ENCODE data around the gene TNKS1BP1.
"Not testable (repeated sequence)": the region's sequence is repeated elsewhere in the genome, so short reads cannot be mapped to it uniquely, and the experiment has no call there.

The TNKS1BP1 gene, protein sequence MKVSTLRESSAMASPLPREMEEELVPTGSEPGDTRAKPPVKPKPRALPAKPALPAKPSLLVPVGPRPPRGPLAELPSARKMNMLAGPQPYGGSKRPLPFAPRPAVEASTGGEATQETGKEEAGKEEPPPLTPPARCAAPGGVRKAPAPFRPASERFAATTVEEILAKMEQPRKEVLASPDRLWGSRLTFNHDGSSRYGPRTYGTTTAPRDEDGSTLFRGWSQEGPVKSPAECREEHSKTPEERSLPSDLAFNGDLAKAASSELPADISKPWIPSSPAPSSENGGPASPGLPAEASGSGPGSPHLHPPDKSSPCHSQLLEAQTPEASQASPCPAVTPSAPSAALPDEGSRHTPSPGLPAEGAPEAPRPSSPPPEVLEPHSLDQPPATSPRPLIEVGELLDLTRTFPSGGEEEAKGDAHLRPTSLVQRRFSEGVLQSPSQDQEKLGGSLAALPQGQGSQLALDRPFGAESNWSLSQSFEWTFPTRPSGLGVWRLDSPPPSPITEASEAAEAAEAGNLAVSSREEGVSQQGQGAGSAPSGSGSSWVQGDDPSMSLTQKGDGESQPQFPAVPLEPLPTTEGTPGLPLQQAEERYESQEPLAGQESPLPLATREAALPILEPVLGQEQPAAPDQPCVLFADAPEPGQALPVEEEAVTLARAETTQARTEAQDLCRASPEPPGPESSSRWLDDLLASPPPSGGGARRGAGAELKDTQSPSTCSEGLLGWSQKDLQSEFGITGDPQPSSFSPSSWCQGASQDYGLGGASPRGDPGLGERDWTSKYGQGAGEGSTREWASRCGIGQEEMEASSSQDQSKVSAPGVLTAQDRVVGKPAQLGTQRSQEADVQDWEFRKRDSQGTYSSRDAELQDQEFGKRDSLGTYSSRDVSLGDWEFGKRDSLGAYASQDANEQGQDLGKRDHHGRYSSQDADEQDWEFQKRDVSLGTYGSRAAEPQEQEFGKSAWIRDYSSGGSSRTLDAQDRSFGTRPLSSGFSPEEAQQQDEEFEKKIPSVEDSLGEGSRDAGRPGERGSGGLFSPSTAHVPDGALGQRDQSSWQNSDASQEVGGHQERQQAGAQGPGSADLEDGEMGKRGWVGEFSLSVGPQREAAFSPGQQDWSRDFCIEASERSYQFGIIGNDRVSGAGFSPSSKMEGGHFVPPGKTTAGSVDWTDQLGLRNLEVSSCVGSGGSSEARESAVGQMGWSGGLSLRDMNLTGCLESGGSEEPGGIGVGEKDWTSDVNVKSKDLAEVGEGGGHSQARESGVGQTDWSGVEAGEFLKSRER (N-terminal part only)

DNA sequence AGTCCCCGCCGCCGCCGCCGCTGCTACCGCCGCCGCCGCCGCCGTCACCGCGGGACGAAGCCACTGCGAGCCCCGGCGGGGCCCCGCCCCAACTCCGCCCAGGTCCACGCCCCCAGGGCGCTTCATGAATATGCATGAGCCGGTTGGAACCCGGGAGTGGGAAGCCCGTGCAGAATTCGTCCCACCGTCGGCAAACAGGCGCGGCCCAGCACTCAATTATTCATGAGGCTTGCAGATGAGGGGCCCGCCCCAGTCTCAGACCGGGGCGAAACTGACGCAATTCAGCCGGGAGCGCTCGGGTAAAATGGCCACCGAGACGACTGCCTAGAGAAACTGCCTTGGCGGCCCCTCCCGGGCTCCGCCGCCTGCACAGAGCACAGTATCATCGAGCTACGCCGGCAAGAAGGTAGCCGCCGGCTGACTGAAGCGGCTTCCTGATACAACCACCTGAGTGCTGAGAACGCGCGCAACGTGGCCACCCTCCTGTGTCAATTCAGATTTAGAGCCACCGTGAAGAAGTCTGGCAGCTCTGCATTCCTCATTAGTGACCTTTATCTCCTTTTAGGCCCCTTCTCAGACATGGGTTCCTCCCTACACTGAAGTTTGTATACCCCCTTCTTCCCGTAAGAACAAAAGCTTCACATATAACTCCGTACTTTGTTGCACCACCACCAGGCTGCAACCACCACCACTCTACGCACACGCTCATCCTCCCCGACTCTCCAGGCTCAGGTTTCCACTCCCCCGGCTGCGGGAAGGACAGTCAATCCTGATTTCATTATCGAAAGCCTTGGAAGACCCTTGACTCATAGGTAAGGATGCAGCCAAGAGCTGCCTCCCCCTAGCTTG, at the start of gene TNKS1BP1:
Gene TNKS1BP1, minus strand, starts transcription at position 67 of the 849 bp plus-strand sequence. CDS start 3,067 bp downstream, outside the sequence.
- DNase-seq (ENCODE audit: low read depth), result peak; percentile 88

DNA sequence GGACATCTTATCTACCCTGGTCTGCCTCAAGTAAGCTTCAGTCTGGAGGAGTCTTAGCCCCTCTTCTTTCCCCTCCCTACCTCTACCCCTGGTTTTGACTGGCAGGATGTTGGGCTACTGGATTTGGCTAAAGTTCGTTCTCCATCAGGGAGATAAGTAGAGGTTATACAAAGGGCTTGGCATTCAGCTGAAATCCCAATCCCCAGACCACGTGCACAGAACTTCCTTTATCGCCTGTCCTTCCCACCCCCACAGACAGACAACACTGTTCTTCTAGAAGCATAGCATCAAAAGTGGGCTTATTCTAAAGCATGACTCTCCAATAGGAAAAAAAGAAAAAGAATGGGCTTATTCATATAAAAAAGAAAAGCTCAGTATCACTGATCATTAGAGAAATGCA, 48.4 kb upstream of the TNKS1BP1 start:
- DNase-seq (ENCODE audit: low read depth), result no peak

DNA sequence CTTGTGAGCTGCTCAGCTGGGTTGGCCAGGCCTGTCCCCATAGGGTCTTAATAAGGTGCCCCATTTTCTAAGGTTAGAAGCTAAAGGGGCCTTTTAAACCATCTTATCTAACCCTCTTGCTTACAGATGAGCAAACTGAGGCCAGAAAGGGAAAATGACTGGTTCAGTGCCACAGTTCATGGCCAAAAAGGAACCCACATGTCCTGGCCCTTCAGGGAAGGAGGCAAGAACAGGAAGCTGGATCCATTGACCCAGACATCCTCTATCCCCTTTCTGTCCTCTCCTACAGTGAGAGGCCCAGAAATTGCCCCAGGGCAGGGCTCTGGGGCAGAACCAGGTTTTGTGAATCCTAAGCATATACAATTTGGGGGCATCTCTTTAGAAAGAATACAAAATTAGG, 46.2 kb upstream of the TNKS1BP1 start:
- no peak for DNase-seq (ENCODE audit: low read depth)

DNA sequence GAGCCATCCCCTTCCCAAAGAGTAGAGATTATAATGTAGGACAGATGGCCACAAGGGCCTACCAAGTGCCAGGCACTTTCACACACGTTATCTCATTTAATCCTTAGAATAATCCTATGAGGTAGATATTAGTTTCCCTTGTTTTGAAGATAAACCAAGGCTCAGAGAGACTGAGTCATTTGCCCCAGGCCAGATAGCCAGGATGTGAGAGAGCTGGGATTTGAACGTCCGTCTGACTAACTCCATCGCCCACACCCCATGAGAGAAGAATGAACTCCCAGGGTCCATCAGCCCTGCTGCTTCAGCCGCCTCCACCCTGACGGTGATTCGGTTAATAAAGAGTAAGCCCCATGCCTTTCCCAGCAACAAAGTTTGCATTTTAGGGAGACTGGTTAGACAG, 45.5 kb upstream of the TNKS1BP1 start:
- DNase-seq (ENCODE audit: low read depth), result no peak

DNA sequence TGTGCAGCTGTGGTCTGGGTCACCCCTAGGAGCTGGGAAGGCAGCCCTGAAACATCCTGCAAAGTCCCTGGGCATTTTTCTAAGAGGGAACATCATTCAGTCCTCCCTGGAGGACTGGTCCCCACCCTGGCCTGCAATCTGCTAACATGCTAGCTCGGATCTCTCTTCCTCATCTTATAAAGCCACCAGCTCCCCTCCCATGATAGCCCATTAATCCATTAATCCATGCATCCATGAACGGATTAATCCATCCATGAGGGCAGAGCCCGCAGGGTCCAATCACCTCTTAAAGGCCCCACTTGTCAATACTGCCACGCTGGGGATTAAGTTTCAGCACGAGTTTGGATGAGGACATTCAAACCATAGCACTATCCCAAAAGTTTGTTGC, 44.1 kb upstream of the TNKS1BP1 start:
- DNase-seq (ENCODE audit: low read depth), result no peak

DNA sequence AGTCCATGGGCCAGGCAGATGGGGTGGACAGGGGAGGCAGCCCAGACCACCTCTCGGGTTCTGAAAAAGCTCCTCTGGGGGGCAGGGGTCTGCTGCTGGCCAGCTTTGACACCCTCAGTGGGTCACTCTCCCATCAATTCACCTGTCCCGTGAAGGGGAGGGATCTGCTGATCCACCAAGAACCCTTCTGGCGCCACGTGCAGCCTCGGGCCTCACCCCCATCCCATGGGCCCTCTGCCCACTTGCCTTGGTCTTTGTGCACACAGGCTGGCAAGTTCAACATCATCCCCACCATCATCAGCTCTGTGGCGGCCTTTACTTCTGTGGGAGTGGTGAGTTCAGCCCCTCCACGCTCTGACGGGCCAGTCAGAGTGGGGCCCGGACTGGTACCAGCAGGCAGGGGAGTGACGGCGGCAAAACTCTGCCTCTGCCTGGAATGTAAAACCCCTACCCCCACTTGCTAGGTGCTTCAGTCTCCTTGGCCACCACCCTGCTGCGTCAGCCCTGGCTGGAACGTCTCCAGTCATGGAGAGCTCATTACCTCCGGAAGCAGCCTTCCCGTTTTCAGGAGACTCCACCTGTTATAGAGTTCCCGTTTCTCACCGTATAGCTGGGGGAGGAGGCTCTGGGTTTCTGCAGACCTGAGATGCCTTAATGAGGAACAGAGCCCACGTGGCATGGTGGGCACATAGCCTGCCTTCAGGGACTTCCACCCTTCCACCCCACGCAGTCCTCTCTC, 43.5 kb upstream of the TNKS1BP1 start:
- no peak for DNase-seq (ENCODE audit: low read depth)

DNA sequence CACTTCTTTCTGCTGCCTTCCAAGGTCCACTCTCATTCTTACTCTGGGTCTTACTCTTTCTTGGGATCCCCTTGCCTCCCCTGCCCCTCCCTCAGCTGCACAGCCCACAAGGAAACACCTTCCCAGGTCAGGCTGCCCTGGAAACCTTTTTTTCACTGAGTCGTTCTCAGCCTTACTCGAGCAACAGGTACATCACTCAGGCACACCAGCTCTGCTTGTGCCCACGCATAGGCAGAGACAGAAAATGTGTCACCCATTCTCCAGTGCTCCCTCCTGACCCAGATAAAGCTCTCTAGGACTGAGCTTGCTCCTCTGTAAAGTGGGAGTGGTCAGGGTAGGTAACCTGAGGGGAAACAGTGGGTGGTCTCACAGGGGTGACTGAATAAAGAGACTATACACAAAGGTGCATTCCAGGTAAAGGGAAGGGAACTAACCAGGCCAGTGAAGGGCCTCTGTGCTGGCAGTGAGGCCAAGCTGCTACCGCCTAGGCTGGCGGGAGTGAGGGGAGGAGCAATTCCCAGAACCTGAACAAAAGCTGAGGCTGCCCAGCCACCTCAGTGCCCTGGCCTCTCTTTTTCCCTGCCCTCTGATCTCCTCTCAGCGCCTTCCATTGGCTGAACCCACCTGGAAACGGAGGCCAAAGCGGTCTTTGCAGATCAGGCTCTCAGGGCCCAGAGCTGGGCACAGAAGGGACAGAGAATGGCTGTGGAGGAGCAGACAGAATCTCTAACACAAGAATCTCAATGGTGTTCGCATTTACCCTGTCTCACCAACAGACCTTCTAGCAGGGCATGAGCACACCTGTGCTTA, 40.3 kb upstream of the TNKS1BP1 start:
- no peak for DNase-seq (ENCODE audit: low read depth)

DNA sequence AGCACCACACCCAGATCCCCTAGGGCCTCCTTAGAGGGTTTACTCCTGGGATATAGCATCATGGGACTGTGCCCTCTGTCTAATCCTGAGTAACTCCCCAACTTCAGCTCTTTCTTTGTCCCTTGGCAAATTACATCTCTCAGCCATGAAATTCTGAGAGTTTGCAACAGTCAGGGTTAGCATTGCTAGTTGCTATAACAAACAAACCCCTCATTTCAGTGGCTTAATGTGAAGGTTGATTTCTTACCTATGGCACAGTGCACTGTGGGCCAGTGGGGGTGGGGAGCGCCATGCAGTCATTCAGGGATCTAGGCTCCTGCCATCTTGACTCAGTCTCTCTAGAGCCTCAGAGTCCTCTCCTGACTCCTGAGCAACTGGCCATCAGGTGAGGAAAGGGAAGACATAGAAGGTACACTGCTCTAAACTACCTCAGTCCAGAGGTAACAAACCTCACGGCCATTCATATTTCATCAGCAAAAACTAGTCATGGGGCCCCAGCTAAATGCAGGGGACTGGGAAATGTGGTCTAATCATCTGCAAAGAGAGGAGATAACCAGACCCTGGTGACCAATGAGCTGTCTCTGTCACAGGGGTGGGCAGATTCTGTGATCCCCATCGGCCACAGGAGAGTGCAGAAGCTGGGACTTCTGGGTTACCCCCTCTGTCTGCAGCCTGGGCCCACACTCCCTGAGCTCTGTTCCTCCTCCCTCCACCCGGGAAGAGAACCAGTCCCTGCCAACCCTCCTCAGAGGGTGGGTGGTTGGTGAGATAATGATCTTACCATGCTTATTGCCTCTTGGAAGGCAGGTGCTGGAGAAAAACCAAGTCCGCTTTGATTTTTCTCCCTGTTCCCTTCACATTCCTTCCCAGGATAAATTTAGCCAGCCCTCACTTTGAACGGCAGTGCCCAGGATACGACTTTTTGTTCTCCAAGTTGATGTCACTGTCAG, 38.7 kb upstream of the TNKS1BP1 start:
- DNase-seq (ENCODE audit: low read depth), result no peak

DNA sequence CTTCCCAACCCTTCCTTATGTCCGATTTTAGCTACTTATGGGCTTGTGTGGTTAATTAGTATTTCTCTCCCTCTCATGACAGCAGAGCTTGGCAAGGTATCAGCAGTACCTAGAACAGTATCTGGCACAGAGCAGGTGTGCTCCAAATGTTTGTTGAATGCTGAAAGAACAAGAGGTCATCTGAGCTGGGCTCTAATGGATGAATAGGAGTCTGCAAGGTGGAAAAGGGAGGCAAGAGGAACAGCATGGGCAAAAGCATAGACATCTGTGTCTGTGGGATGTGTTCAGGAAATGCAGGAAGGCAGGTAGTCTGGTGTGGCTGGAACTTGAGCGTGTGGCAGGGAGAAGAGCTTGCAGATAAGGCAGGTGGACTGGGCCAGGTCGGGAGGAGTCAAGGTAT, 37.2 kb upstream of the TNKS1BP1 start:
- no peak for DNase-seq (ENCODE audit: low read depth)

DNA sequence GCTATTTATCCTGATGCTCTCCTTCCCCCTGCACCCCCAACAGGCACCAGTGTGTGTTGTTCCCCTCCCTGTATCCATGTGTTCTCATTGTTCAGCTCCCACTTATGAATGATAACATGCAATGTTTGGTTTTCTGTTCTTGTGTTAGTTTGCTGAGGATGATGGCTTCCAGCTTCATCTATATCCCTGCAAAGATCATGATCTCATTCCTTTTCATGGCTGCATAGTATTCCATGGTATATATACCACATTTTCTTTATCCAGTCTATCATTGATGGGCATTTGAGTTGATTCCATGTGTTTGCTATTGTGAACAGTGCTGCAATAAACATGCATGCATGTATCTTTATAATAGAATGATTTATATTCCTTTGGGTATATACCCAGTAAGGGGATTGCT, 36.7 kb upstream of the TNKS1BP1 start:
- not testable (repeated sequence) for DNase-seq (ENCODE audit: low read depth)

DNA sequence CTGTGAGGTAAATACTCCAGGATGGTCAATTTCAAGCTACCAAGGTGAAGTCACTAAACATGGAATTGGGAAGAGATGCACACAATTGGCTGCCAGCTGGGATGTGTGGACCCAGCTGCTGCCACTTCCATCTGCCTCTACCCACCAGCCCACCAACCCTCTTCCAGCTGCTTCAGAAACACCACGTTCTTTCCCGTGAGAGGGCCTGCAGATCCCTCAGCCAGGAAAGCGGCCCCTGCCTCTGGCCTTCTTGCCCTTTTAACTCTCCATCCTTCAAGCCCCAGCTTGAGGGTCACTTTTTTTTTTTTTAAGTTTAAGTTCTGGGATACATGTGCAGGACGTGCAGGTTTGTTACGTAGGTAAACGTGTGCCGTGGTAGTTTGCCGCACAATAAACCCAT, 36.2 kb upstream of the TNKS1BP1 start:
- no peak for DNase-seq (ENCODE audit: low read depth)

DNA sequence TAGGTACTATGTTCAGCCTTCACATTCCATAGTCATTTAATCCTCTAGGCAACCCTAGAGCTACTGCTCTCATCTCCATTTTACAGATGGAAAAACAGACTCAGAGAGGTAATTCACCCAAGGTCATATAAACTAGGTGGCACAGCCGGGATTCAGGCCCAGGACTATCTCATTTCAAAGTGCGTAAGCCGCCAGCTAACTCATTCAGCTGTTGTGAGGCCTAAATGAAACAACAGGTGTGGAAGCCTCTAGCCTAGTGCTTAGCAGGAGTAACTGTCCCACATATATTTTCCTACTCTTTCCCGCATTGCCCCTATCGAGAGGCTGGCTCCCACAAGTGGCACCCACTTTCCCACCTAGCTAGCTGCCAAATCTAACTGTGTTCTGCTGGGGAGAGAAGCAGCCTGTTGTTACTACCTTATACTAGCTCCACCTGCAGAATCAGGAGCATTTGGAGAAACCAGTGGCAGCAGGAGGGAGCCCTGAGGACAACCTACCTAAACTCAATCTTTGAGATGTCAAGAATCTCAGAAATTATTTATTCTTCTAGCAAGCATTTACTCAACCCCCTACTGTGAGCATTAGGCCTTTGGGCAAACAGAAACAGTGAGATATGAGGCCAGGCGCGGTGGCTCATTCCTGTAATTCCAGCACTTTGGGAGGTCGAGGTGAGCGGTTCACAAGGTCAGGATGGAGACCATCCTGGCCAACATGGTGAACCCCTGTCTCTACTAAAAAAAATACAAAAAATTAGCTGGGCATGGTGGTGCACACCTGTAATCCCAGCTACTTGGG, 35.3 kb upstream of the TNKS1BP1 start:
- DNase-seq (ENCODE audit: low read depth), result no peak

DNA sequence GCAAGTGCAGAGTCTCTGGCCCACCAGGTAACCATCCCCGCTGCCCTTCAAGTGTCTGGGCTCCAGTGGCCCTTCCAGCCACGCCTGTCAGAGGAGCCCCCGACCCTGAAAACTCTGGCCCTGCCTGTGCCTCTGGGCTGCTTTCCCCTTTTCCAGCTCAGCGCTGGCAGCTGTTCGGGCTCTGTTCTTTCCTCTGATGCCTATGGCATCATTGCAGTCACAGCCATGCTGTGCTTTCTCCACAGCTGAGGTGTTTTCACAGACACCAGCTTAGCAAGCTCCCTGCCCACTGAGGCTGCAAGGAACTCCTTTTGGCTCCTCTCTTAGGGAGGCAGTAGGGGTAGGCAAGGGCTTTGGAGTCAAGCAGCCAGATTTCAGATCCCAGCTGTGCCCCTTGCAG, 34.6 kb upstream of the TNKS1BP1 start:
- no peak for DNase-seq (ENCODE audit: low read depth)

DNA sequence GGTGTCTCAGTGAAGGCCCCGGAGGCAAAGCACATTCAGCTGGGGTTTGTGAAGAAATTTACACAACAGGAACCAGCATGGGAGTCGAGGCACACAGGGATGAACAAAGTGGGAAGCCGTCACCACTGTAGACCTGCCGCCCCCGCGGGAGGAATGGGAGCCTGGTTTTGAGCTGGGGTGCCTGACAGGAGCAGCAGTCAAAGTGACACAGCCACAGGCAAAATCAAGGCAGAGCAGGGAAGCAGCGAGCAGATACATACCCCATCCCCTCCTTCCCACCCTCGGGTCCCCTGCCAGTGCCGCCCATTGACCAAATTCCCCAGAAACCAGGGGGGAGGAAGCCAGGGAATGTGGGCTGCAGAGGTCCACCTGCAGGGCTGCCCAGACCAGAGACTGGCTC, 34.2 kb upstream of the TNKS1BP1 start:
- no peak for DNase-seq (ENCODE audit: low read depth)

DNA sequence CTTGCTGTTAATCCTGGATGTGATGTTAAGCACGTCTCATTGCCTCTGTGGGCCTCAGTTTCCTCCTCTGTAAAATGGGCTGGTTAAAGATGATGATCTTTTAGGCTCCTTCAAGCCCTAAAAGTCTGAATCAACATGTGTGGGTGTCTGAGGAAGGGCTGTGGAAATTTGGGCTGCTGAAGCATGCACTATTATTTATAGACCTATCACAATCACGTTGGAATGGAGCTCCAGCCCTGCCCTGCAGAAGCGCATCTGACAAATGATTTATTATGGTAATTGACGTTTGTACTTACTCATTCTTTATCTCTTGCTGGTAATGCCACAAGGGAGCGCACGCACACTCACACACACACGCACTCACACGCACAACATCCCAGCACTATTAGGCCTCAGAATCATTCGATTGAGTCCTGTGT, 33.8 kb upstream of the TNKS1BP1 start:
- DNase-seq (ENCODE audit: low read depth), result no peak

DNA sequence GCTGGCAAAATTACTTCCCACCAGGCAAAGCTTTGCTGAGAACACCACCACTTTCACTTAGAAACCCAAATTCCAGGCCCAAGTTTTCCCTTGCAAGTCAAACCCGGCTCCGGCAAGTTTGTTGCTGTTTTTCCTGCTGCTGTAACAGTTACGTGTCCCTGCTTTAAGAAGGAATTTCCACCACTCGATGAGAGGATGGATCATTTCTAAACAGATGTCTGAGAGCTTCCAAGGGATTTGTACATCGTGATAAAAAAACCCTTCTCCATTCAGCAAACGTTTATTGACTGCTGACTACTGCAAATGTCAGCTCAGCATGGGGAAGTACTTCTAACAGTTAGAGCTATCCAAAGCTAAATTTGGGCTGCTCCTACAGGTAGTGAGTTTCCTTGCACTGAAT, 33.1 kb upstream of the TNKS1BP1 start:
- no peak for DNase-seq (ENCODE audit: low read depth)

DNA sequence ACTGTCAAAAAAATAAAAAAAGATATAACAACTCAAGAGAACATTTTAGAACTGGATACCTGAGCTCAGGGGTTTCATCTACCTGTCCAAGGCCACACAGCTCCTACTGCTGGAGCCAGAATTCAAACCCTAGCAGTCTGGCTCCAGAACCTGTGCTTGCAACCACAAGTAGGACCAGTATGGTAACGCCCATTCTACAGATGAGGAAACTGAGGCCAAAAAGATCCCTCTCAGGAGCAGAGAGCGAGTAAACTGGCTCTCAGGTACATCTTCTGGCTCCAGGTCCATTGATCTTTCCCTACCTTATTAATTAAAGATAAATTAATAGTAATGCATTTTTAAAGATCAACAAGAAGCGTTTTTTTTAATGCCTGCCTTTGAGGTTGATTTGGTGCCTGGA, 32.6 kb upstream of the TNKS1BP1 start:
- no peak for DNase-seq (ENCODE audit: low read depth)

DNA sequence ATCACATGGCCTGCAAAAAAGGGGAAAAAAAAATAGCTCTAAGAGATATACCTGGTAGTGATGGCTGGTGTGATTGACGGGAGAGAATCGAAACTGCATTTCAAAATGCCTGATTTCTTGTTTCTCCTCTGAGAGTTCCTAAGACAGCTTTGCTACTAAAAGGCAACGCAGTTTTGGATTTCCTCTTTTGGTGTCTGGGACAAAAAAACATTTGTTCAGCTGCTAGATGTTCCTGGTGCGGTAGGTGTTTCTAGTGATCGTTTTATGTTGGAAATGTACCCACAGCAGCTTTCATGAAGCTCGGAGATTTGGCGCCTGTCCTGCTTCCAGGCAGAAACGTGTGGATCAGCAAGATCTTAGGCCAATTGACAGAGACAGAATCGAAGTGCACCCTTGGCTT, 31.5 kb upstream of the TNKS1BP1 start:
- no peak for DNase-seq (ENCODE audit: low read depth)

Measured in stimulated activated CD8-positive, alpha-beta memory T cell treated with anti-CD3 and anti-CD28 coated beads, Interleukin-4, amount 100 ng/mL, for 24 hours (primary cell).